ENCODE measurements around the gene IVD.

Gene IVD

DNA sequence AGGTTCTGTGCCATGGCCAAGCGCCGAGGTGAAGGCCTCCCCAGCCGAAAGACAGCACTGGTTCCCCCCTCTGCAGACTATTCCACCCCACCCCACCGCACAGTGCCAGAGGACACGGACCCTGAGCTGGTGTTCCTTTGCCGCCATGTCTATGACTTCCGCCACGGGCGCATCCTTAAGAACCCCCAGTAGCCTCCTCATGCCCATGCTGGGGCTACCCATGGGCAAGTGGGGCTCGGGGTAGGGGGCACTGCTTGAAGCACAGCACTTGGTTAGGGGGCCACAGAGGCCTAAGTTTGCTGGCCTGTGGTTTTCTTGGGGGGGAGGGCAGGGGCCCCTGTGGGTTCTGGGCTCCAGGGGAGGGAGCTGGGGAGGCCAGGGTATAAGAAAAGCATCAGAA is 60.3 kb downstream of the IVD start:
- DNase-seq (ENCODE audit: low read depth), result no peak
- TF ChIP-seq, protein P1, sequence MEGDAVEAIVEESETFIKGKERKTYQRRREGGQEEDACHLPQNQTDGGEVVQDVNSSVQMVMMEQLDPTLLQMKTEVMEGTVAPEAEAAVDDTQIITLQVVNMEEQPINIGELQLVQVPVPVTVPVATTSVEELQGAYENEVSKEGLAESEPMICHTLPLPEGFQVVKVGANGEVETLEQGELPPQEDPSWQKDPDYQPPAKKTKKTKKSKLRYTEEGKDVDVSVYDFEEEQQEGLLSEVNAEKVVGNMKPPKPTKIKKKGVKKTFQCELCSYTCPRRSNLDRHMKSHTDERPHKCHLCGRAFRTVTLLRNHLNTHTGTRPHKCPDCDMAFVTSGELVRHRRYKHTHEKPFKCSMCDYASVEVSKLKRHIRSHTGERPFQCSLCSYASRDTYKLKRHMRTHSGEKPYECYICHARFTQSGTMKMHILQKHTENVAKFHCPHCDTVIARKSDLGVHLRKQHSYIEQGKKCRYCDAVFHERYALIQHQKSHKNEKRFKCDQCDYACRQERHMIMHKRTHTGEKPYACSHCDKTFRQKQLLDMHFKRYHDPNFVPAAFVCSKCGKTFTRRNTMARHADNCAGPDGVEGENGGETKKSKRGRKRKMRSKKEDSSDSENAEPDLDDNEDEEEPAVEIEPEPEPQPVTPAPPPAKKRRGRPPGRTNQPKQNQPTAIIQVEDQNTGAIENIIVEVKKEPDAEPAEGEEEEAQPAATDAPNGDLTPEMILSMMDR (IDR thresholded peaks at IDR 0.05; ENCODE audit: low read depth, low read length, missing control alignments), result no peak
- H3K4me3 ChIP-seq (ENCODE audit: low read depth, low read length), result no peak overlapping the region

GRCh38 chr15:40466426-40467260 is 61.0 kb downstream of the IVD start:
- DNase-seq (ENCODE audit: low read depth), result no peak
- TF ChIP-seq, protein P1 (IDR thresholded peaks at IDR 0.05; ENCODE audit: low read depth, low read length, missing control alignments), result no peak
- H3K4me3 ChIP-seq (ENCODE audit: low read depth, low read length), result no peak overlapping the region

DNA sequence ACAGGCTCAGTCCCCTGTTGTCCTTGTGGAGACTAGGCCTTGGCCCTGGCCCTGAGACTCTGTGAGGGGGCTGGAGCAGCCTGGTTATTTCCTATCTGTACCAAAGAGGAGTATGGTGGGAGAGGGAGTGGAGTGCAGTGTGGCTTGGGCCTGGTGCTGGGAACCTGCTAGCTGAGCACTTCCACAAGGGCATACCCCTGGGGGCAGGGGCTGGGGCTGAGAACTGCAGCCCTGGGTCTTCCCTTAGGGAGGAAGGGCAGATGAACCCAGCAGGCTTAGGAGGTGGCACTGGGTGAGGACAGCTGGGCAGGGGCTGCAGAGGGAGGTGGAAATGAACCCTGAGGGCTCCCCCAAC is 61.6 kb downstream of the IVD start:
- no peak overlapping the region for H3K4me3 ChIP-seq (ENCODE audit: low read depth, low read length)
- DNase-seq (ENCODE audit: low read depth), result no peak
- TF ChIP-seq, protein P1 (IDR thresholded peaks at IDR 0.05; ENCODE audit: low read depth, low read length, missing control alignments), result no peak

- TF ChIP-seq, protein P1 (IDR thresholded peaks at IDR 0.05; ENCODE audit: low read depth, low read length, missing control alignments), result no peak
- no peak for DNase-seq (ENCODE audit: low read depth)
- no peak overlapping the region for H3K4me3 ChIP-seq (ENCODE audit: low read depth, low read length)
These were observed 63.3 kb downstream of the IVD start for GRCh38 chr15:40468898-40469331.

- H3K4me3 ChIP-seq (ENCODE audit: low read depth, low read length), result no peak overlapping the region
- no peak for DNase-seq (ENCODE audit: low read depth)
- TF ChIP-seq, protein P1 (IDR thresholded peaks at IDR 0.05; ENCODE audit: low read depth, low read length, missing control alignments), result no peak
These were observed 64.3 kb downstream of the IVD start for GRCh38 chr15:40469776-40470390.

DNA sequence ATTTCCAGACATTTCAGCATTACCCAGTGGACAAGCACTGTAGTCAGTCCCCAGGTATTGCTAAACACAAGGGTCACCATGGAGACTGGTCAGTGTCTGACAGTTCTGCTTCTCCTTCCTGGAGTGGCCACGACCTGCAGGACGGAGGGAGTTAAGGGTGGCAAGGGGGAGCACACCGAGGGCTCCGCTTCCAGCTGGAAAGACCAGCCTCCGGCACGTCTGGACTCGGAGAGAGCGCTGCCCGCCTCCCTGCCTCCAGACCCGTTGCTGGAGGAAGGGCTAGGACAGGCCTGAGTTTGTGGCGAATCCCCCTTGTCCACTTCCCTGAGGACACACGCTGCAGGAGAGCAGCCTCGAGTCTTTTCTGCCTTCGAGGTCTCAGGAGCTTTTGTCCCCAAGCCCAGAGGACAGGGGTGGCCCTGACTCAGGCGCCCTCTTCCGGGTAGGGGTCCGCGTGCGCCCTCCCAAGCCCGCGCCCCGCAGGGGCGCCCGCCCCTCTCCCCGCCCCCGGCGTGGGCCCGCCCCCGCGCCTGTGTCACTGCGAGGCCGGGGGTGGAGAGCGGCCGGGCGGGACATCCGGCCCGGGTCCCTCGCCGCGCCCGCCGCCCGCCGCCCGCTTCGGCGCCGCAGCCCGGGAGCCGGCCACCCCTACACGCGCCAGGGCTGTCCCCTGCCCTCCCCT is 65.0 kb downstream of the IVD start, which contains the start of gene CHST14:
TSS of gene CHST14 (plus strand) at position 562 of the 682 bp plus-strand sequence. CDS start 230 bp downstream, outside the sequence.
- H3K4me3 ChIP-seq (ENCODE audit: low read depth, low read length), result peak within 1 kb of the TSS; percentile 79
- no peak for DNase-seq (ENCODE audit: low read depth)
- TF ChIP-seq, protein P1 (IDR thresholded peaks at IDR 0.05; ENCODE audit: low read depth, low read length, missing control alignments), result no peak

All from GM12864 (cell line).